NB4 (cell line): Measurements from ENCODE around the gene GALNT17.

Experiments used
- MAX ChIP-seq: IDR thresholded peaks from 2 replicates; pipeline ENCODE4 v1.6.1; 2011; ENCODE audit warnings: low read depth, low read length
- MYC ChIP-seq: IDR thresholded peaks from 2 replicates; pipeline ENCODE4 v1.6.1; 2011; ENCODE audit warnings: low read depth, low read length
- POLR2A ChIP-seq: IDR thresholded peaks from 2 replicates; pipeline ENCODE4 v1.6.1; 2011; ENCODE audit warnings: mild to moderate bottlenecking; ENCODE audit not compliant: insufficient read length; ENCODE audit errors: extremely low read depth
- TF ChIP-seq, protein P1 (sequence below): IDR thresholded peaks from one replicate; pipeline ENCODE4 v1.5.1; 2012; ENCODE audit warnings: low read depth, low read length

DNA sequence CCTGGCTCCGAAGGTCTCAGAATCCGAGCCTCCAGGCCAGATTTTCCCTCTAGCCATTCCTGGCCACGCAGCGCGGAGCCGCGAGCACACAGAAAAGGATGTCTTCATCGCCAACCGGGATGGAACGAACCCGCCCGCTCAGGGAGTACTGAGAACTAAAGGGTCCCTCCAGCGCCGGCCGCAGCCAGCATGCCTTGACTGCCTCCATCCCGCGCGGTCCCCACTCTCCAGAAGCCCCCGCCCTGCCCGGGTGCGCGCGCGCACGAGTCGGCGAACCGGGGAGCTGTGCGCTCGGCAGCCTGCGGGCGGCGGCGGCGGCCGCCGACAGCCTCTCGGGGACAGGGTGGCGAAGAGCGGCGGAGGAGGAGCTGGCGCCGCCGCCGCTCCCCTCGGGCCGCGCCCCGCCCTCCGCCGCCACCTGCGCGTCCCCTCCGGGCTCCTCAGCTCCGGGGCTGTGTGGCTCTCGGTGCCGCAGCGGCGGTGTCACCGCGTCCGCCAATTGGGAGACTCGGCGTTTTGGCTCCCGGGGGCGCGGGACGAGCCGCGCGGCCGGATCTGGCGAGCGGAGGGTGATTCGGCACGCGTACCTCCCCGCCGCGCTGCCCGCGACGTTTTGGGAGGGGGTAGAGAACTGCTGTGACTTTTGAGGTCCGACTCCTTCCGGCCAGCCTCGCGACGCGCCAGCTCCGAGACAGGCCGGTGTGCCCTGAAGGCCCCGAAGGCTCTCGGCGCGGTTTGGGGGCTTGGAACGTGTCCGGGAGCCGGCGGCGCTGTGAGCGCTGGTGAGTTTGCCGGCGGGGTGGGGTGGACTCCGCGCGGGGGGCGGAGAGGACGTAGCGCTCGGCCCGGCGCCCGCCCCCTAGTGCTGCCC is 453 bp upstream of the GALNT17 start:
- no peak for TF ChIP-seq POLR2A
- TF ChIP-seq, protein P1, sequence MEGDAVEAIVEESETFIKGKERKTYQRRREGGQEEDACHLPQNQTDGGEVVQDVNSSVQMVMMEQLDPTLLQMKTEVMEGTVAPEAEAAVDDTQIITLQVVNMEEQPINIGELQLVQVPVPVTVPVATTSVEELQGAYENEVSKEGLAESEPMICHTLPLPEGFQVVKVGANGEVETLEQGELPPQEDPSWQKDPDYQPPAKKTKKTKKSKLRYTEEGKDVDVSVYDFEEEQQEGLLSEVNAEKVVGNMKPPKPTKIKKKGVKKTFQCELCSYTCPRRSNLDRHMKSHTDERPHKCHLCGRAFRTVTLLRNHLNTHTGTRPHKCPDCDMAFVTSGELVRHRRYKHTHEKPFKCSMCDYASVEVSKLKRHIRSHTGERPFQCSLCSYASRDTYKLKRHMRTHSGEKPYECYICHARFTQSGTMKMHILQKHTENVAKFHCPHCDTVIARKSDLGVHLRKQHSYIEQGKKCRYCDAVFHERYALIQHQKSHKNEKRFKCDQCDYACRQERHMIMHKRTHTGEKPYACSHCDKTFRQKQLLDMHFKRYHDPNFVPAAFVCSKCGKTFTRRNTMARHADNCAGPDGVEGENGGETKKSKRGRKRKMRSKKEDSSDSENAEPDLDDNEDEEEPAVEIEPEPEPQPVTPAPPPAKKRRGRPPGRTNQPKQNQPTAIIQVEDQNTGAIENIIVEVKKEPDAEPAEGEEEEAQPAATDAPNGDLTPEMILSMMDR: no peak
- TF ChIP-seq MAX: no peak
- TF ChIP-seq MYC: no peak
